ENCODE data around the gene STXBP6. TPM values are rescaled to one million over a fixed set of nuclear protein-coding genes. Genes with fewer than 3 reads are reported as not detected.

The STXBP6 gene
- total and polyA plus RNA-seq, 4 donors = 0.05 to 10.5 (median 2.3) TPM

GRCh38 chr14:24935796-24936195 is 114.2 kb downstream of the STXBP6 start:
- ATAC-seq (ENCODE audit: low FRiP score) (no peak), DNase-seq (no peak)
- Histone ChIP-seq H3K4me3 (ENCODE audit: low read length in 2 of 2) (no peak overlapping the region), H3K27me3 (ENCODE audit: control insufficient read depth in 1 of 2, insufficient read depth in 2 of 2, low read length in 1 of 2) (no peaks in the 10 kb centered on the region), H3K36me3 (ENCODE audit: control insufficient read depth in 1 of 2, insufficient read depth in 2 of 2, low read length in 1 of 2) (no peaks in the 10 kb centered on the region), H3K9me3 (ENCODE audit: control insufficient read depth, low read length) (no peaks in the 10 kb centered on the region), H3K27ac (ENCODE audit: low read depth in 1 of 2, low read length in 2 of 2) (no peak overlapping the region), H3K4me1 (ENCODE audit: control insufficient read depth in 1 of 2, insufficient read depth in 2 of 2, low read length in 2 of 2) (no peaks in the 10 kb centered on the region)
- 48 to 52% methylated on average over 1 of the region's 1 CpG for WGBS, 2 donors
- intact Hi-C loops (cut with DNase I) = no loop called here

- ATAC-seq (ENCODE audit: low FRiP score) = no peak
- 33 to 39% methylated on average over 1 of the region's 1 CpG for WGBS, 2 donors
- Histone ChIP-seq H3K36me3 (ENCODE audit: control insufficient read depth in 1 of 2, insufficient read depth in 2 of 2, low read length in 1 of 2) (no peaks in the 10 kb centered on the region), H3K27me3 (ENCODE audit: control insufficient read depth in 1 of 2, insufficient read depth in 2 of 2, low read length in 1 of 2) (no peaks in the 10 kb centered on the region), H3K4me3 (ENCODE audit: low read length in 2 of 2) (no peak overlapping the region), H3K9me3 (ENCODE audit: control insufficient read depth, low read length) (no peaks in the 10 kb centered on the region), H3K27ac (ENCODE audit: low read depth in 1 of 2, low read length in 2 of 2) (no peak overlapping the region), H3K4me1 (ENCODE audit: control insufficient read depth in 1 of 2, insufficient read depth in 2 of 2, low read length in 2 of 2) (no peaks in the 10 kb centered on the region)
- intact Hi-C loops (cut with DNase I) = no loop called here
- DNase-seq = no peak
These were observed 121.5 kb downstream of the STXBP6 start for GRCh38 chr14:24928386-24928900.

- H3K27me3 ChIP-seq (ENCODE audit: control insufficient read depth in 1 of 2, insufficient read depth in 2 of 2, low read length in 1 of 2) = no peaks in the 10 kb centered on the region
- H3K4me1 ChIP-seq (ENCODE audit: control insufficient read depth in 1 of 2, insufficient read depth in 2 of 2, low read length in 2 of 2) = no peaks in the 10 kb centered on the region
- no peak overlapping the region for H3K27ac ChIP-seq (ENCODE audit: low read depth in 1 of 2, low read length in 2 of 2)
- 13 to 40% methylated on average over 4 of the region's 4 CpGs for WGBS, 2 donors
- H3K9me3 ChIP-seq (ENCODE audit: control insufficient read depth, low read length) = no peaks in the 10 kb centered on the region
- ATAC-seq (ENCODE audit: low FRiP score) (no peak), DNase-seq (no peak)
- no peak overlapping the region for H3K4me3 ChIP-seq (ENCODE audit: low read length in 2 of 2)
- intact Hi-C loops (cut with DNase I) = no loop called here
- no peaks in the 10 kb centered on the region for H3K36me3 ChIP-seq (ENCODE audit: control insufficient read depth in 1 of 2, insufficient read depth in 2 of 2, low read length in 1 of 2)
These were observed 122.1 kb downstream of the STXBP6 start for GRCh38 chr14:24927809-24928208.

GRCh38 chr14:24925771-24926374 is 124.1 kb downstream of the STXBP6 start:
- intact Hi-C loops (cut with DNase I) = no loop called here
- 64 to 66% methylated on average over 5 of the region's 5 CpGs for WGBS, 2 donors

GRCh38 chr14:24924544-24924943 is 125.4 kb downstream of the STXBP6 start:
- no peak overlapping the region for H3K4me3 ChIP-seq (ENCODE audit: low read length in 2 of 2)
- H3K36me3 ChIP-seq (ENCODE audit: control insufficient read depth in 1 of 2, insufficient read depth in 2 of 2, low read length in 1 of 2) = no peaks in the 10 kb centered on the region
- H3K4me1 ChIP-seq (ENCODE audit: control insufficient read depth in 1 of 2, insufficient read depth in 2 of 2, low read length in 2 of 2) = no peaks in the 10 kb centered on the region
- intact Hi-C loops (cut with DNase I) = no loop called here
- H3K27ac ChIP-seq (ENCODE audit: low read depth in 1 of 2, low read length in 2 of 2) = no peak overlapping the region
- no peaks in the 10 kb centered on the region for H3K27me3 ChIP-seq (ENCODE audit: control insufficient read depth in 1 of 2, insufficient read depth in 2 of 2, low read length in 1 of 2)
- no peaks in the 10 kb centered on the region for H3K9me3 ChIP-seq (ENCODE audit: control insufficient read depth, low read length)
- no peak for ATAC-seq (ENCODE audit: low FRiP score)
- 83 to 91% methylated on average over 3 of the region's 3 CpGs for WGBS, 2 donors
- DNase-seq = no peak

More at GRCh38 chr14:24925771-24926374, 124.1 kb downstream of the STXBP6 start:
- H3K4me1 ChIP-seq (ENCODE audit: control insufficient read depth in 1 of 2, insufficient read depth in 2 of 2, low read length in 2 of 2) = no peaks in the 10 kb centered on the region
- no peaks in the 10 kb centered on the region for H3K27me3 ChIP-seq (ENCODE audit: control insufficient read depth in 1 of 2, insufficient read depth in 2 of 2, low read length in 1 of 2)
- H3K27ac ChIP-seq (ENCODE audit: low read depth in 1 of 2, low read length in 2 of 2) = no peak overlapping the region
- no peak overlapping the region for H3K4me3 ChIP-seq (ENCODE audit: low read length in 2 of 2)
- no peaks in the 10 kb centered on the region for H3K9me3 ChIP-seq (ENCODE audit: control insufficient read depth, low read length)
- DNase-seq (no peak), ATAC-seq (ENCODE audit: low FRiP score) (no peak)
- no peaks in the 10 kb centered on the region for H3K36me3 ChIP-seq (ENCODE audit: control insufficient read depth in 1 of 2, insufficient read depth in 2 of 2, low read length in 1 of 2)

- ATAC-seq (ENCODE audit: low FRiP score) (no peak), DNase-seq (no peak)
- Histone ChIP-seq H3K4me1 (ENCODE audit: control insufficient read depth in 1 of 2, insufficient read depth in 2 of 2, low read length in 2 of 2) (no peaks in the 10 kb centered on the region), H3K27ac (ENCODE audit: low read depth in 1 of 2, low read length in 2 of 2) (no peak overlapping the region), H3K4me3 (ENCODE audit: low read length in 2 of 2) (no peak overlapping the region), H3K36me3 (ENCODE audit: control insufficient read depth in 1 of 2, insufficient read depth in 2 of 2, low read length in 1 of 2) (no peaks in the 10 kb centered on the region), H3K27me3 (ENCODE audit: control insufficient read depth in 1 of 2, insufficient read depth in 2 of 2, low read length in 1 of 2) (no peaks in the 10 kb centered on the region), H3K9me3 (ENCODE audit: control insufficient read depth, low read length) (no peaks in the 10 kb centered on the region)
- 11 to 52% methylated on average over 1 of the region's 1 CpG for WGBS, 2 donors
- intact Hi-C loops (cut with DNase I) = no loop called here
These were observed 128.0 kb downstream of the STXBP6 start for GRCh38 chr14:24921903-24922302.

GRCh38 chr14:24920265-24921075 is 129.5 kb downstream of the STXBP6 start:
- intact Hi-C loops (cut with DNase I) = no loop called here
- no peak overlapping the region for H3K4me3 ChIP-seq (ENCODE audit: low read length in 2 of 2)
- DNase-seq = no peak
- no peaks in the 10 kb centered on the region for H3K9me3 ChIP-seq (ENCODE audit: control insufficient read depth, low read length)
- no peak for ATAC-seq (ENCODE audit: low FRiP score)
- no peaks in the 10 kb centered on the region for H3K27me3 ChIP-seq (ENCODE audit: control insufficient read depth in 1 of 2, insufficient read depth in 2 of 2, low read length in 1 of 2)
- H3K4me1 ChIP-seq (ENCODE audit: control insufficient read depth in 1 of 2, insufficient read depth in 2 of 2, low read length in 2 of 2) = no peaks in the 10 kb centered on the region
- 53 to 59% methylated on average over 4 of the region's 4 CpGs for WGBS, 2 donors
- H3K36me3 ChIP-seq (ENCODE audit: control insufficient read depth in 1 of 2, insufficient read depth in 2 of 2, low read length in 1 of 2) = no peaks in the 10 kb centered on the region
- no peak overlapping the region for H3K27ac ChIP-seq (ENCODE audit: low read depth in 1 of 2, low read length in 2 of 2)

GRCh38 chr14:24918822-24919221 is 131.1 kb downstream of the STXBP6 start:
- Histone ChIP-seq H3K9me3 (ENCODE audit: control insufficient read depth, low read length) (no peaks in the 10 kb centered on the region), H3K4me1 (ENCODE audit: control insufficient read depth in 1 of 2, insufficient read depth in 2 of 2, low read length in 2 of 2) (no peaks in the 10 kb centered on the region), H3K4me3 (ENCODE audit: low read length in 2 of 2) (no peak overlapping the region), H3K27me3 (ENCODE audit: control insufficient read depth in 1 of 2, insufficient read depth in 2 of 2, low read length in 1 of 2) (no peaks in the 10 kb centered on the region), H3K36me3 (ENCODE audit: control insufficient read depth in 1 of 2, insufficient read depth in 2 of 2, low read length in 1 of 2) (no peaks in the 10 kb centered on the region), H3K27ac (ENCODE audit: low read depth in 1 of 2, low read length in 2 of 2) (no peak overlapping the region)
- 33 to 34% methylated on average over 4 of the region's 4 CpGs for WGBS, 2 donors
- intact Hi-C loops (cut with DNase I) = no loop called here
- ATAC-seq (ENCODE audit: low FRiP score) = no peak
- no peak for DNase-seq
